ENCODE measurements around the gene ATP1A4.

GRCh38 chr1:160159846-160160245 lies 8.4 kb downstream of the ATP1A4 start:
- no peak for TF ChIP-seq TAF1 (IDR thresholded peaks at IDR 0.05; ENCODE audit: borderline replicate concordance, insufficient read depth, low read length)
- TF ChIP-seq POLR2AphosphoS5 (IDR thresholded peaks at IDR 0.05; ENCODE audit: low read depth, low read length) = no peak
- no peak for TF ChIP-seq SIN3A (IDR thresholded peaks at IDR 0.05; ENCODE audit: borderline replicate concordance, insufficient read depth, low read length)
